Neural cell (in vitro differentiated cells): ENCODE data around the gene RNPEPL1. TPM values are rescaled to one million over a fixed set of nuclear protein-coding genes. Genes with fewer than 3 reads are reported as not detected.
A peak's percentile ranks its signal among the peaks of the same experiment; 100 is the strongest.

Experiments used
- H2AFZ ChIP-seq: fragments of 200-600, 300-800 bp; sonication (generic), shearing (Covaris generic); 2 replicates; pipeline ENCODE4 v1.6.0; 2014; ENCODE audit warnings: low read depth, mild to moderate bottlenecking, antibody characterized with exemption, low read length, moderate library complexity
- H3F3A ChIP-seq: fragments of 200-600 bp; shearing (Covaris generic); 2 replicates; pipeline ENCODE4 v1.6.1; 2016; ENCODE audit warnings: mild to moderate bottlenecking, moderate library complexity, mixed read lengths, antibody characterized with exemption, low read length; ENCODE audit not compliant: insufficient read depth, poor library complexity, severe bottlenecking
- H3K27ac ChIP-seq: fragments of 200-600, 300-800 bp; sonication (generic), shearing (Covaris generic); 2 replicates; pipeline ENCODE4 v1.5.1; 2014; ENCODE audit warnings: mild to moderate bottlenecking, low read length, moderate library complexity
- H3K27me3 ChIP-seq: fragments of 300-800, 200-600 bp; sonication (generic), shearing (Covaris generic); 2 replicates; pipeline ENCODE4 v1.6.0; 2014; ENCODE audit warnings: mild to moderate bottlenecking, low read depth, low read length, moderate library complexity; ENCODE audit not compliant: insufficient read depth
- H3K36me3 ChIP-seq: fragments of 300-800, 200-600 bp; sonication (generic), shearing (Covaris generic); 2 replicates; pipeline ENCODE4 v1.5.1; 2014; ENCODE audit warnings: mild to moderate bottlenecking, antibody characterized with exemption, low read length, moderate library complexity; ENCODE audit not compliant: insufficient read depth
- H3K4me2 ChIP-seq: fragments of 300-800, 200-600 bp; sonication (generic), shearing (Covaris generic); 2 replicates; pipeline ENCODE4 v1.6.0; 2014; ENCODE audit warnings: mild to moderate bottlenecking, low read length
- H3K4me3 ChIP-seq: fragments of 300-800, 200-600 bp; sonication (generic), shearing (Covaris generic); 2 replicates; pipeline ENCODE4 v1.5.1; 2014; ENCODE audit warnings: mild to moderate bottlenecking, low read length, moderate library complexity
- H3K79me2 ChIP-seq: fragments of 200-600 bp; shearing (Covaris generic); replicated peaks from 2 replicates; pipeline ENCODE4 v1.6.0; 2014; ENCODE audit warnings: mild to moderate bottlenecking, low read length, moderate library complexity; ENCODE audit not compliant: insufficient read depth
- H3K9ac ChIP-seq: fragments of 300-800, 200-600 bp; sonication (generic), shearing (Covaris generic); 2 replicates; pipeline ENCODE4 v1.6.1; 2016; ENCODE audit warnings: mild to moderate bottlenecking, low read length, mixed read lengths
- H3K9me2 ChIP-seq: fragments of 200-600 bp; shearing (Covaris generic); 2 replicates; pipeline ENCODE4 v1.6.1; 2016; ENCODE audit warnings: mild to moderate bottlenecking, low read length, mixed read lengths; ENCODE audit not compliant: insufficient read depth
- H3K9me3 ChIP-seq: fragments of 200-600, 300-800 bp; sonication (generic), shearing (Covaris generic); 2 replicates; pipeline ENCODE4 v1.6.1; 2016; ENCODE audit warnings: mild to moderate bottlenecking, mixed run types, low read length, moderate library complexity, mixed read lengths
- H4K20me1 ChIP-seq: fragments of 200-600 bp; shearing (Covaris generic); 2 replicates; pipeline ENCODE4 v1.6.1; 2016; ENCODE audit warnings: mild to moderate bottlenecking, mixed run types; ENCODE audit not compliant: insufficient read depth
- EP300 ChIP-seq: fragments of 450-650 bp; conservative IDR thresholded peaks from 2 replicates; pipeline ENCODE4 v1.6.1; 2014; ENCODE audit warnings: antibody characterized with exemption, mild to moderate bottlenecking, moderate library complexity; ENCODE audit not compliant: poor library complexity, severe bottlenecking
- EZH2 ChIP-seq: fragments of 200-600, 300-800 bp; shearing (Covaris generic), sonication (generic); IDR thresholded peaks from 2 replicates; pipeline ENCODE4 v1.6.1; 2014; ENCODE audit warnings: antibody characterized with exemption, low read length, borderline replicate concordance, mild to moderate bottlenecking; ENCODE audit not compliant: insufficient read depth, poor library complexity, severe bottlenecking
- MXI1 ChIP-seq: fragments of 450-650 bp; conservative IDR thresholded peaks from 2 replicates; pipeline ENCODE4 v1.6.1; 2014; ENCODE audit warnings: antibody characterized with exemption, mild to moderate bottlenecking; ENCODE audit not compliant: poor library complexity, severe bottlenecking
- POLR2AphosphoS5 ChIP-seq: IDR thresholded peaks from 2 replicates; pipeline ENCODE4 v1.6.1; 2012
- RAD21 ChIP-seq: fragments of 450-650 bp; conservative IDR thresholded peaks from 2 replicates; pipeline ENCODE4 v1.6.1; 2014; ENCODE audit warnings: antibody characterized with exemption, mild to moderate bottlenecking, moderate library complexity
- SMC3 ChIP-seq: fragments of 450-650 bp; conservative IDR thresholded peaks from 2 replicates; pipeline ENCODE4 v1.6.1; 2014; ENCODE audit warnings: antibody characterized with exemption, mild to moderate bottlenecking, moderate library complexity; ENCODE audit not compliant: poor library complexity
- TAF1 ChIP-seq: IDR thresholded peaks from 2 replicates; pipeline ENCODE4 v1.6.1; 2012; ENCODE audit warnings: low read depth
- polyA plus RNA-seq: library from polyadenylated mRNA; depleted of rRNA; stranded (reverse); fragments of >200 nt; gene quantifications from 2 replicates; pipeline ENCODE4 v1.2.3, GENCODE V29; 2014
- TF ChIP-seq, protein P1 (sequence below): IDR thresholded peaks from 2 replicates; pipeline ENCODE4 v1.6.1; 2012; ENCODE audit warnings: borderline replicate concordance
- TF ChIP-seq, protein P2 (sequence below): fragments of 450-650 bp; IDR thresholded peaks from 2 replicates; pipeline ENCODE4 v1.5.1; 2014; ENCODE audit warnings: antibody characterized with exemption, mild to moderate bottlenecking, moderate library complexity; ENCODE audit not compliant: poor library complexity, severe bottlenecking

Gene RNPEPL1
- polyA plus RNA-seq, 1 donor from 2014 or later: 16.1 TPM

DNA sequence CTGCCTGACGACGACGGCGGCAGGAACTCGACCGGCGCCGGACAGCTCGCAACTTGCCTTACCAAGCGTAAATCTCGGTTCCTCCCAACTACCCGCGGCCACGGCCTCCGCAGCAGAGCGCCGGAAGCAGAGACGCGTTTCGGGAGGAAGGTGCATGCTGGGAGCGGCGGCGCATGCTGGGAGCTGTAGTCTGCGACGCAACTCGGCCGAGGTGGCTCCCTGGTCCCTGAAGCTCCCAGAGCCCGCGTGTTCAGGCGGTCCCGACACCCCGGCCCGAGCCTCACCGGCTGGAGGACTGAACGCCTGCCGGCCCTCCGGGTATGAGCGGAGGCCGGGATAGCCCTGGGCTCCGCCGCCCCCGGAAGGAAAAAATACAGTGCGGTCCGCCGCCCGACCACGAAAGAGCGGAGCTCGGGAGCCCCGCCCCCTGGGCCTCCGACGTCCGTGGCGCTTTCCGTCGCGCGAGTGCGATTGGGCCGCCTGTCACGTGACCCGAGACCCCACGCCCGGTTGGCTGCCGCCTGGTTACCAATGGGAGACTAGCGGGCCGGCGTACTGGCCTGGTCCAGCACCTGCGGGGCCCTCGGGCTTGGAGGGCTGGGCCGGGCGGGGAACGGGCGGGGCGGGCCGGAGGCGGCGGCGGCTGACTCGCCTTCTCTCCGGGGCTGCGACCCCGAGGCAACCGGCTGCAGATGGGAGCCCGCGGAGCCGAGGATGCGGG, 18.1 kb downstream of the RNPEPL1 start, which contains the start of gene CAPN10:
Gene CAPN10, plus strand, starts transcription at position 537 of the 721 bp plus-strand sequence. Its CDS starts 178 bp downstream, at position 715.
- H3K36me3 ChIP-seq: no peaks in the 10 kb centered on the region
- no peaks in the 10 kb centered on the region for H3K9me2 ChIP-seq
- no peaks in the 10 kb centered on the region for H4K20me1 ChIP-seq
- peak within 1 kb of the TSS; percentile 87 for H2AFZ ChIP-seq
- peak within 1 kb of the TSS; percentile 88 for H3K27ac ChIP-seq
- no peaks in the 10 kb centered on the region for H3K27me3 ChIP-seq
- peaks cover 44% of the 10 kb centered on the region for H3K79me2 ChIP-seq
- H3K9ac ChIP-seq: peak within 1 kb of the TSS; percentile 90
- no peaks in the 10 kb centered on the region for H3F3A ChIP-seq
- H3K9me3 ChIP-seq: no peaks in the 10 kb centered on the region
- peak within 1 kb of the TSS; percentile 77 for H3K4me2 ChIP-seq
- peak; percentile 95 for TF ChIP-seq MXI1
- TF ChIP-seq, protein P1, sequence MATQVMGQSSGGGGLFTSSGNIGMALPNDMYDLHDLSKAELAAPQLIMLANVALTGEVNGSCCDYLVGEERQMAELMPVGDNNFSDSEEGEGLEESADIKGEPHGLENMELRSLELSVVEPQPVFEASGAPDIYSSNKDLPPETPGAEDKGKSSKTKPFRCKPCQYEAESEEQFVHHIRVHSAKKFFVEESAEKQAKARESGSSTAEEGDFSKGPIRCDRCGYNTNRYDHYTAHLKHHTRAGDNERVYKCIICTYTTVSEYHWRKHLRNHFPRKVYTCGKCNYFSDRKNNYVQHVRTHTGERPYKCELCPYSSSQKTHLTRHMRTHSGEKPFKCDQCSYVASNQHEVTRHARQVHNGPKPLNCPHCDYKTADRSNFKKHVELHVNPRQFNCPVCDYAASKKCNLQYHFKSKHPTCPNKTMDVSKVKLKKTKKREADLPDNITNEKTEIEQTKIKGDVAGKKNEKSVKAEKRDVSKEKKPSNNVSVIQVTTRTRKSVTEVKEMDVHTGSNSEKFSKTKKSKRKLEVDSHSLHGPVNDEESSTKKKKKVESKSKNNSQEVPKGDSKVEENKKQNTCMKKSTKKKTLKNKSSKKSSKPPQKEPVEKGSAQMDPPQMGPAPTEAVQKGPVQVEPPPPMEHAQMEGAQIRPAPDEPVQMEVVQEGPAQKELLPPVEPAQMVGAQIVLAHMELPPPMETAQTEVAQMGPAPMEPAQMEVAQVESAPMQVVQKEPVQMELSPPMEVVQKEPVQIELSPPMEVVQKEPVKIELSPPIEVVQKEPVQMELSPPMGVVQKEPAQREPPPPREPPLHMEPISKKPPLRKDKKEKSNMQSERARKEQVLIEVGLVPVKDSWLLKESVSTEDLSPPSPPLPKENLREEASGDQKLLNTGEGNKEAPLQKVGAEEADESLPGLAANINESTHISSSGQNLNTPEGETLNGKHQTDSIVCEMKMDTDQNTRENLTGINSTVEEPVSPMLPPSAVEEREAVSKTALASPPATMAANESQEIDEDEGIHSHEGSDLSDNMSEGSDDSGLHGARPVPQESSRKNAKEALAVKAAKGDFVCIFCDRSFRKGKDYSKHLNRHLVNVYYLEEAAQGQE: peak; percentile 62
- no peak for TF ChIP-seq EZH2
- peak; percentile 14 for TF ChIP-seq EP300
- TF ChIP-seq RAD21: no peak
- peak; percentile 85 for TF ChIP-seq POLR2AphosphoS5
- TF ChIP-seq TAF1: no peak
- peak; percentile 46 for TF ChIP-seq SMC3
- TF ChIP-seq, protein P2, sequence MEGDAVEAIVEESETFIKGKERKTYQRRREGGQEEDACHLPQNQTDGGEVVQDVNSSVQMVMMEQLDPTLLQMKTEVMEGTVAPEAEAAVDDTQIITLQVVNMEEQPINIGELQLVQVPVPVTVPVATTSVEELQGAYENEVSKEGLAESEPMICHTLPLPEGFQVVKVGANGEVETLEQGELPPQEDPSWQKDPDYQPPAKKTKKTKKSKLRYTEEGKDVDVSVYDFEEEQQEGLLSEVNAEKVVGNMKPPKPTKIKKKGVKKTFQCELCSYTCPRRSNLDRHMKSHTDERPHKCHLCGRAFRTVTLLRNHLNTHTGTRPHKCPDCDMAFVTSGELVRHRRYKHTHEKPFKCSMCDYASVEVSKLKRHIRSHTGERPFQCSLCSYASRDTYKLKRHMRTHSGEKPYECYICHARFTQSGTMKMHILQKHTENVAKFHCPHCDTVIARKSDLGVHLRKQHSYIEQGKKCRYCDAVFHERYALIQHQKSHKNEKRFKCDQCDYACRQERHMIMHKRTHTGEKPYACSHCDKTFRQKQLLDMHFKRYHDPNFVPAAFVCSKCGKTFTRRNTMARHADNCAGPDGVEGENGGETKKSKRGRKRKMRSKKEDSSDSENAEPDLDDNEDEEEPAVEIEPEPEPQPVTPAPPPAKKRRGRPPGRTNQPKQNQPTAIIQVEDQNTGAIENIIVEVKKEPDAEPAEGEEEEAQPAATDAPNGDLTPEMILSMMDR: peak; percentile 15
- H3K4me3 ChIP-seq: peak within 1 kb of the TSS; percentile 92

DNA sequence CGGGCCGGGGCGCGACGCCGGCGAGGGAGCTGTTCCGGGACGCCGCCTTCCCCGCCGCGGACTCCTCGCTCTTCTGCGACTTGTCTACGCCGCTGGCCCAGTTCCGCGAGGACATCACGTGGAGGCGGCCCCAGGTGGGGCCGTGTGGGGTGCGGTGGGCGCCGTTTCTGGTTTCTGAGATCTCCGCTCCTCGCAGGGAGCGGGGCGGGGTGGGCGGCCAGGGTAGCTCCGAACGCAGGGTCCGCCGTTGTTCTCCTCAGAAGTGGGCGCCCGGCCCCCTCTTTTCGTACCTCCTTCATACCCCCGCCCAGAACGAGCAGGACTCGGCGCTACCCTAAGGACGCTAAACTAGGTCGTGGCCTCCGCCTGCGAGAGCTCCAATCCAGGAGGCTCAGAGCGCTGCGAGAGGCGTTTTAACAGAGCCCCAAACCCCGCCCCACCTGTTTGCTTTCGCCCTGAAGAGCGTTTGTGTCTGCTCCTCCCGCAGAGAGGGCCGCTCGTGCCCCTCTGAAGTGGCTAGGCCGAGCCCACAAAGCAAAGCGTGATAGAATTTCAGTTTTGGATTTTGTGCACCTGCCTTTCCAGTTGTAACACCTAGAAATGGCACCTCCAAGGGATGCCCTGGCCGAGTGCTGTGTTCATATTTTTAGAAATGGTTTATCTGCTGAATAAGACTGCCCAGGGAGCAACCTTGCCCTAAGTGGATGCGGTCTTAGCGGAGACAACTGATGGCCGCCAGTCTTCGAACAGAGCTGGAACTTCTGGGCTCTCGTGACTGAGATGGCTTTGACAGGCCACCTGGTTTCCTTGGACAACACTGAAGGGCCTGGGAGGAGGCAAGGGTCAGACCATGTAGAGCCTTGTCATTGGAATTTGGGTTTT, 18.9 kb downstream of the RNPEPL1 start:
- Histone ChIP-seq H3K27ac (peak overlapping the region; percentile 88), H3K4me3 (peak overlapping the region; percentile 92), H3K9me2 (no peaks in the 10 kb centered on the region), H3K9ac (peak overlapping the region; percentile 90), H3K36me3 (no peaks in the 10 kb centered on the region), H3K4me2 (peak overlapping the region; percentile 66), H3K9me3 (no peaks in the 10 kb centered on the region), H4K20me1 (no peaks in the 10 kb centered on the region), H3K27me3 (no peaks in the 10 kb centered on the region), H2AFZ (peak overlapping the region; percentile 40), H3F3A (no peaks in the 10 kb centered on the region), H3K79me2 (peaks cover 44% of the 10 kb centered on the region)
- no peak for TF ChIP-seq TAF1
- TF ChIP-seq, protein P1: peak; percentile 40
- peak; percentile 4 for TF ChIP-seq RAD21
